ENCODE results near the gene CCDC12.

The CCDC12 gene

GRCh38 chr3:46880884-46881595 is 95.5 kb downstream of the CCDC12 start:
- Mint-ChIP-seq H3K4me3 (peak overlapping the region; percentile 7), H3K9me3 (no peaks in the 10 kb centered on the region), H3K36me3 (ENCODE audit: low read depth) (no peaks in the 10 kb centered on the region), H3K27me3 (ENCODE audit: low read depth) (peaks cover 58% of the 10 kb centered on the region), H3K27ac (no peak overlapping the region), H3K4me1 (ENCODE audit: low read depth) (no peaks in the 10 kb centered on the region)
- no peak for DNase-seq (ENCODE audit: low spot score)

DNA sequence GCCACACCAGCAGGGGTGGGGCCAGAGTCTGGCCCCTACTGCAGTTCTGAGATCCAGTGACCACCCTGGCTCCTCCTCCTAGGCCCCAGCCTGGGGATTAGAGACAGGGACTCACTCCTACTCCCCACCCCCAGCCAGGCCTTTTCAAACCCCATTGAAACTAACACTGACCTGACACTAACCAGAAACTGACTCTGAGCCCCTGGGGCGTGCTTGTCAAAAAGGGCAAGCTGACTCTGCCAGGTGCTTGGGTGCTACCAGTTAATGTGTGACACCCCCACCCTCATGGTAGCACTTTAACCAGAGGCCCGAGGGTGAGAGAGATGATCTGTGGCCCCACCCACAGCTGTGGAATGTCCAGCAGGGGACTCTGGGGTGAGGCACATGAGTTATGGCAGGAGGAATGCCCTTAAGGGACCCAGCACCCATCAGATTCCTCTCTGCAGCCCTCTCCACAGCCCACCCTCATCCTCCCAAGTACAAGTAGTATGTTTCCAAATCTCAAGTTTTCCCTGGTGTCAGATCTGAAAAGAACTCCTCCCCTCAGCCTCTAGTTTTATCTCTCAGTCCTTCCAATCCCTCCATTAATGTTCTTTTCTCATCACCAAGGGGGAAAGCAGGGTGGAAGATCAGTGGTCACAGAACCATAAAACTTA is 97.6 kb downstream of the CCDC12 start:
- H3K9me3 Mint-ChIP-seq: no peaks in the 10 kb centered on the region
- peaks cover 5% of the 10 kb centered on the region for H3K4me1 Mint-ChIP-seq (ENCODE audit: low read depth)
- H3K27ac Mint-ChIP-seq: no peak overlapping the region
- H3K36me3 Mint-ChIP-seq (ENCODE audit: low read depth): no peaks in the 10 kb centered on the region
- no peak overlapping the region for H3K4me3 Mint-ChIP-seq
- no peak for DNase-seq (ENCODE audit: low spot score)
- H3K27me3 Mint-ChIP-seq (ENCODE audit: low read depth): peaks cover 44% of the 10 kb centered on the region

DNA sequence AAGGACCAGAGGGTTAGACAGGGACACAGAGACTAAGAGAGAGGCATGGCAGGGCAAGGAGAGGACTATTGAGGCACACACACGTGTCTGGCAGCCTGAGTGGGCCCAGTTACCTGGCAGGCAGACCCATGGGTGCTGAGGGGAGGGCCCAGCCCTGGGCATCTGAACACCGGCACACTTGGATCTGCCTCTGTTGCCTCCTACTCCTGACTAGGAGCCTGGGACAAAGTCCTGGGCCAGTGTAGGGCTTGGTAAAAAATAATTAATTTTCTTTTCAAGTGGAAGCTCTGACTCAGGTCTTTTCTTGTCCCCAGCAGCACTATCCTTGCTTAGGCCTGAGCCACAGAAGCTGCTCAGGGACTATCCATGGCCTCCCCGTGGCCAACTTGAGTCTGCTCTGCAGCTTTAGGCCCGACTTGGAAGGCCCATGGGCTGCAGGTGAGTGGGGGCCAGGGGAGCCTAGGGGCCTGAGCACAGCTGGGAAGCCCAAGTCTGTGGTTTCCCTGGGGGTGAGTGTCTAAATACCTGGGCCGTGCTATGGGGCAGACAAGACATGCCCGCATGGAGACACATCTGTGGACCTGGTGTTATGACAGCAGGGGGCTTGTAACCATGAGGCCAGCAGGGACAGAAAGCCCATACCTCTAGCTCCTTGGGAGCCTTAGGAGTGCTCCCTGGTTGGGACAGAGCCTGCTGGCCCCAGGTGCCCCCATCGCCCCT is 99.0 kb downstream of the CCDC12 start, which contains the start of gene PTH1R:
TSS of gene PTH1R (plus strand) at position 316 of the 720 bp plus-strand sequence. CDS start 5,839 bp downstream, outside the sequence.
- Mint-ChIP-seq H3K27ac (no peak within 1 kb of the TSS), H3K4me3 (no peak within 1 kb of the TSS), H3K9me3 (no peaks in the 10 kb centered on the region), H3K36me3 (ENCODE audit: low read depth) (no peaks in the 10 kb centered on the region), H3K27me3 (ENCODE audit: low read depth) (peaks cover 40% of the 10 kb centered on the region), H3K4me1 (ENCODE audit: low read depth) (peaks cover 5% of the 10 kb centered on the region)
- no peak for DNase-seq (ENCODE audit: low spot score)

DNA sequence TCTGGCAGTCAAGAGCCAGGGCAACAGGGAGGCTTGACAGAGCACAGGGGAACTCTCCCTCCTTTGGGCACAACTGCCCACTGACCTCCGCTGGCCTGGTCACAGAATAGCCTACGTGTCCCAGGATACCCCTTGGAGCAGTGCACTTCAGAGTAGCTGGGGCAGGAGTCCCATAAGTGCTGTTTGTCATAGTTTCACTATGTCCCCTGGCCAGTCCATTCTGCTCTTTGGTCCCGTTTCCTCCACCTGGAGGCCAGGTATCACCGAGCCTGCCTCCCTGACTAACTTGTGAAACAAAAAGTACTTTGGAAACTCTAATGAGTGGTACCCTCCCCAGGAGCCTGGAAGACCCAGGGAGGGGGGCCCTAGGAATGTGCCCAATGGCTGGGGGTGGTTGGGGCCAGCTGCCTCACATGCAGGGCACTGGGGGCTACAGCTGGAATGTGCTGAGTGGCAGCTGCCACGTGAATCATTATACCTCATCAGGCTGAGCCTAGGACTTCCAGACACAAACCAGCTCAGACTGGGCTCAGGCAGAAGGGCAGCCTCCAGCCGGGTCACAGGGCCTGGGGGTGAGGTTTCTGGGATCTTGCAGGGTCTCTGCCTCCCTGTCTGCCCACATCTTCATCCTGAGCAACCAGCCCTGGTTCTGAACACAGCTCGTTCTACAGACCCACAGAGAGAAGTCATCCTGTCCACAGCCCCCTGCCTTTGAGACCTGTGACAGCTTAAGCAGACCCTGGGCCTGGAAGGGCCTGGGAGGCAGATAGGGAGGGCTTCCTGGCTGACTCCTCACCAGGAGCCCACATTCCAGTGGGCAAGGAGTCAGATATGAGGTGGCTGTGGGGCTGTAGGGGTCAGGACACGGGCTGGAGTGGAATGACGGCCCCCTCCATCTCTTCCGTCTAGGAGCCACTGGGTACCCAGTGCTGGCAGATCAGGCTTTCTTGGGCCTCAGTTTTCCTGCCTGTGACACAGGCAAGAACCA is 99.9 kb downstream of the CCDC12 start:
- Mint-ChIP-seq H3K36me3 (ENCODE audit: low read depth) (no peaks in the 10 kb centered on the region), H3K4me3 (no peak overlapping the region), H3K27me3 (ENCODE audit: low read depth) (peaks cover 35% of the 10 kb centered on the region), H3K9me3 (no peaks in the 10 kb centered on the region), H3K4me1 (ENCODE audit: low read depth) (peaks cover 5% of the 10 kb centered on the region), H3K27ac (no peak overlapping the region)
- no peak for DNase-seq (ENCODE audit: low spot score)

DNA sequence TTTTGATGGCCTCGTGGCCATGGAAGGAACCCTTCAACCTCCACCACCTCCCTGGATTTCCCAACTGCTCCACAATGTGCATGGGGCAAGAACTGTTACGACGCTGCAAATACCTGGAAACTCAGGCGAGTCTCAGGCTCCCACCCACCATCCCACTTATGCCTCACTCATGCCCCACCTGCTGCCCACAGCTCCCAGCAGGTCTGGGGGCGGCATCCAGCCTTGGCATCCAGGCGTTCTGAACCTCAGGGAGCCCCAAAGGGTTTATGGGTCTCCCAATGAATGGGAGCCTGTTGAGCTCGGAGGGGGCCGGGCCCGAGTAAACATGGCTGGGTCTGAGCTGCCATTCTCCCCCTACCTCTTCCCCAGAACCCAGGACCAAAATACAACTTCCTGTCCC is 101.0 kb downstream of the CCDC12 start:
- Mint-ChIP-seq H3K9me3 (no peaks in the 10 kb centered on the region), H3K36me3 (ENCODE audit: low read depth) (no peaks in the 10 kb centered on the region), H3K27ac (no peak overlapping the region), H3K27me3 (ENCODE audit: low read depth) (peaks cover 27% of the 10 kb centered on the region), H3K4me3 (no peak overlapping the region), H3K4me1 (ENCODE audit: low read depth) (peaks cover 5% of the 10 kb centered on the region)
- DNase-seq (ENCODE audit: low spot score): no peak

- no peak overlapping the region for H3K4me3 Mint-ChIP-seq
- no peak overlapping the region for H3K27ac Mint-ChIP-seq
Observed at GRCh38 chr3:46874430-46874829, 102.1 kb downstream of the CCDC12 start.

DNA sequence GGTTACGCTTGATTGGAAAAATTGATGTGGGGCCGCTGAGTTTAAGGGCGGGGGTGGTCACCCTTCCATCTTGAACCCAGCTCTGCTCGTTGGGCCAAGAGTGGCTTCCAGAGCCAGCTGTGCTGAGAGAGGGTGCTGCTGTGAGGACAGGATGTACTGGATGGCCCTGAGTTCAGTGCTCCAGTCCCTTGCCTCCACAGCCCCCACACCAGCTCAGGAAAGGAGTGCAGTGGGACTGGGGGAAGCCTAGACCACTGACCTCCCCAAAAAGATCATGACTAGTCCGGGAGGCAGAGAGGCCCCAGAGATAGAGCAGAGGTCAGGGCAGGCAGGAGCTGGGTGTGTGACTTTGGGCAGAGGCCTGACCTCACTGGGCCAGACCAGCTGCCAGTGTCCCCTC is 103.0 kb downstream of the CCDC12 start:
- peaks cover 9% of the 10 kb centered on the region for H3K27me3 Mint-ChIP-seq (ENCODE audit: low read depth)
- no peak overlapping the region for H3K4me3 Mint-ChIP-seq
- H3K9me3 Mint-ChIP-seq: no peaks in the 10 kb centered on the region
- DNase-seq (ENCODE audit: low spot score): no peak
- H3K4me1 Mint-ChIP-seq (ENCODE audit: low read depth): peaks cover 5% of the 10 kb centered on the region
- H3K36me3 Mint-ChIP-seq (ENCODE audit: low read depth): no peaks in the 10 kb centered on the region
- no peak overlapping the region for H3K27ac Mint-ChIP-seq

More at GRCh38 chr3:46874430-46874829, 102.1 kb downstream of the CCDC12 start:
- H3K9me3 Mint-ChIP-seq: no peaks in the 10 kb centered on the region
- H3K4me1 Mint-ChIP-seq (ENCODE audit: low read depth): peaks cover 5% of the 10 kb centered on the region
- no peaks in the 10 kb centered on the region for H3K36me3 Mint-ChIP-seq (ENCODE audit: low read depth)
- H3K27me3 Mint-ChIP-seq (ENCODE audit: low read depth): peaks cover 15% of the 10 kb centered on the region
- no peak for DNase-seq (ENCODE audit: low spot score)
